Stomach (tissue), 9 donors: ENCODE measurements around the gene TENM4. TPM values are rescaled to one million over a fixed set of nuclear protein-coding genes. Genes with fewer than 3 reads are reported as not detected.
"Not testable (repeated sequence)": the region's sequence is repeated elsewhere in the genome, so short reads cannot be mapped to it uniquely, and the experiment has no call there.

Experiments
- DNase-seq, 2 donors: peaks; one replicate each; pipeline versions ENCODE4 v3.0.0 to v3.0.0-alpha.2; 2013 to 2019
- H3K27ac ChIP-seq, 5 donors: fragments of 200-600 bp in 4 of 5; sonication (generic) in 4 of 5; one replicate each; pipeline ENCODE4 v1.5.1; 2013 to 2019; ENCODE audit warnings: mild to moderate bottlenecking in 1 of 5, moderate library complexity in 1 of 5
- H3K27me3 ChIP-seq, 3 donors: fragments of 200-600 bp; sonication (generic); one replicate each; pipeline ENCODE4 v1.5.1; 2017 to 2019; ENCODE audit warnings: mixed run types in 1 of 3
- H3K36me3 ChIP-seq, 4 donors: fragments of 200-600 bp; sonication (generic); 1 replicate in 3 of 4; 2 replicates in 1 of 4; pipeline ENCODE4 v1.5.1; 2016 to 2019
- H3K4me1 ChIP-seq, 4 donors: fragments of 200-600 bp; sonication (generic); one replicate each; pipeline ENCODE4 v1.5.1; 2016 to 2019
- H3K4me3 ChIP-seq, 4 donors: fragments of 200-600 bp; sonication (generic) in 3 of 4; one replicate each; pipeline ENCODE4 v1.5.1; 2016 to 2019; ENCODE audit warnings: mild to moderate bottlenecking in 1 of 4
- H3K9me3 ChIP-seq, 4 donors: fragments of 200-600 bp; sonication (generic); one replicate each; pipeline ENCODE4 v1.5.1; 2016 to 2019
- CTCF ChIP-seq, 7 experiments: fragments of 450-650 bp in 4 of 7; fragments of 200-600 bp in 3 of 7; sonication (generic) in 3 of 7; IDR thresholded peaks; one replicate each; pipeline ENCODE4 v1.5.1; 2016 to 2019; ENCODE audit warnings: antibody characterized with exemption in 7 of 7, control low read depth in 2 of 7, mild to moderate bottlenecking in 1 of 7
- EP300 ChIP-seq: sonication (generic); formaldehyde crosslinking; IDR thresholded peaks from one replicate; pipeline ENCODE4 v1.6.1; 2017; ENCODE audit warnings: antibody characterized with exemption
- POLR2A ChIP-seq, 4 donors: fragments of 450-650 bp; IDR thresholded peaks; one replicate each; pipeline ENCODE4 v1.6.1; 2016; ENCODE audit warnings: antibody characterized with exemption in 4 of 4, control low read depth in 2 of 4, mild to moderate bottlenecking in 1 of 4, moderate library complexity in 1 of 4
- POLR2AphosphoS5 ChIP-seq, 3 donors: sonication (generic); formaldehyde crosslinking; IDR thresholded peaks; one replicate each; pipeline ENCODE4 v1.6.1; 2016; ENCODE audit warnings: antibody characterized with exemption in 3 of 3
- WGBS, 5 donors: extraction: QIAGEN DNeasy Blood & Tissue Kit in 3 of 5; methylation state at CpG; one replicate each; pipeline versions ENCODE4 v1.1.5 to v1.1.7; 2013 to 2018; 5-methylcytosine and 5-hydroxymethylcytosine counted together
- intact Hi-C: fragments of 100-400 bp; cut with DNase I; formaldehyde crosslinking; loops from one replicate; pipeline ENCODE4 v1.15.1; 2023; ENCODE audit warnings: low total_unique reads
- polyA plus RNA-seq, 3 donors: library from polyadenylated mRNA; stranded (reverse); fragments of 200-250 nt; gene quantifications; one replicate each; pipeline ENCODE4 v1.2.3, GENCODE V29; 2013
- total RNA-seq, 5 donors: library from RNA; depleted of rRNA; stranded (reverse); fragments of >200 nt; gene quantifications; one replicate each; pipeline versions ENCODE4 v1.1.0 to v1.2.3, GENCODE V29; 2014 to 2016
- donor health status: healthy with polysubstance abuse.
- donor health status: Bipolar disorder and iron deficiency.
- donor health status: healthy.

TENM4 gene
- total and polyA plus RNA-seq, 8 donors, result 0.06 to 13.2 (median 0.87) TPM; not detected in 1

- no peak for TF ChIP-seq EP300
- no peak for TF ChIP-seq CTCF (IDR thresholded peaks at IDR 0.05)
- TF ChIP-seq POLR2AphosphoS5 (IDR thresholded peaks at IDR 0.05), result no peak
- TF ChIP-seq POLR2A (IDR thresholded peaks at IDR 0.05), result no peak
- no peak overlapping the region for H3K4me3 ChIP-seq
- intact Hi-C loops, result no loop called here
These were observed 551.1 kb downstream of the TENM4 start for GRCh38 chr11:78889698-78890097.

GRCh38 chr11:78886616-78887015 lies 554.2 kb downstream of the TENM4 start:
- Histone ChIP-seq H3K4me3 (no peak overlapping the region), H3K27me3 (no peaks in the 10 kb centered on the region), H3K27ac (no peak overlapping the region), H3K9me3 (no peaks in the 10 kb centered on the region), H3K4me1 (no peaks in the 10 kb centered on the region), H3K36me3 (no peaks in the 10 kb centered on the region)
- DNase-seq, result no peak
- intact Hi-C loops, result no loop called here
- WGBS, 5 donors, result 49 to 75% (median 64%) methylated on average over 3 of the region's 3 CpGs
- TF ChIP-seq CTCF (IDR thresholded peaks at IDR 0.05) (no peak), EP300 (no peak), POLR2A (IDR thresholded peaks at IDR 0.05) (no peak), POLR2AphosphoS5 (IDR thresholded peaks at IDR 0.05) (no peak)

More at GRCh38 chr11:78889698-78890097, 551.1 kb downstream of the TENM4 start:
- no peaks in the 10 kb centered on the region for H3K9me3 ChIP-seq
- H3K36me3 ChIP-seq, result no peaks in the 10 kb centered on the region
- H3K27me3 ChIP-seq, result no peaks in the 10 kb centered on the region
- H3K27ac ChIP-seq, result no peak overlapping the region
- H3K4me1 ChIP-seq, result no peaks in the 10 kb centered on the region
- no peak for DNase-seq
- WGBS, 5 donors, result 90 to 95% (median 94%) methylated on average over 12 of the region's 12 CpGs

GRCh38 chr11:78884761-78885160 lies 556.1 kb downstream of the TENM4 start:
- 77 to 86% (median 81%) methylated on average over 4 of the region's 4 CpGs for WGBS, 5 donors
- TF ChIP-seq POLR2AphosphoS5 (IDR thresholded peaks at IDR 0.05) (no peak), POLR2A (IDR thresholded peaks at IDR 0.05) (no peak), EP300 (no peak), CTCF (IDR thresholded peaks at IDR 0.05) (no peak)

GRCh38 chr11:78883506-78883905 lies 557.3 kb downstream of the TENM4 start:
- Histone ChIP-seq H3K27ac (no peak overlapping the region), H3K4me3 (no peak overlapping the region), H3K9me3 (peaks cover 0 to 8% (median 7%) of the 10 kb centered on the region in 4 donors), H3K4me1 (no peaks in the 10 kb centered on the region), H3K27me3 (no peaks in the 10 kb centered on the region), H3K36me3 (no peaks in the 10 kb centered on the region)
- intact Hi-C loops, result no loop called here
- TF ChIP-seq EP300 (no peak), POLR2AphosphoS5 (IDR thresholded peaks at IDR 0.05) (no peak), POLR2A (IDR thresholded peaks at IDR 0.05) (no peak), CTCF (IDR thresholded peaks at IDR 0.05) (no peak)
- no peak for DNase-seq
- WGBS, 5 donors, result 91 to 96% (median 95%) methylated on average over 5 of the region's 5 CpGs

More at GRCh38 chr11:78884761-78885160, 556.1 kb downstream of the TENM4 start:
- H3K27me3 ChIP-seq, result no peaks in the 10 kb centered on the region
- H3K4me1 ChIP-seq, result no peaks in the 10 kb centered on the region
- H3K4me3 ChIP-seq, result no peak overlapping the region
- intact Hi-C loops, result no loop called here
- DNase-seq, result no peak
- H3K9me3 ChIP-seq, result no peaks in the 10 kb centered on the region
- H3K27ac ChIP-seq, result no peak overlapping the region
- no peaks in the 10 kb centered on the region for H3K36me3 ChIP-seq

GRCh38 chr11:78879094-78879980 lies 561.5 kb downstream of the TENM4 start:
- WGBS, 5 donors, result 94 to 95% (median 95%) methylated on average over 35 to 54 of the region's 54 CpGs
- H3K27ac ChIP-seq, H3K36me3 ChIP-seq, H3K4me3 ChIP-seq, H3K9me3 ChIP-seq, DNase-seq, H3K27me3 ChIP-seq, intact Hi-C loops, H3K4me1 ChIP-seq: not testable (repeated sequence)
